ENCODE results near the gene BCHE.

The BCHE gene

DNA sequence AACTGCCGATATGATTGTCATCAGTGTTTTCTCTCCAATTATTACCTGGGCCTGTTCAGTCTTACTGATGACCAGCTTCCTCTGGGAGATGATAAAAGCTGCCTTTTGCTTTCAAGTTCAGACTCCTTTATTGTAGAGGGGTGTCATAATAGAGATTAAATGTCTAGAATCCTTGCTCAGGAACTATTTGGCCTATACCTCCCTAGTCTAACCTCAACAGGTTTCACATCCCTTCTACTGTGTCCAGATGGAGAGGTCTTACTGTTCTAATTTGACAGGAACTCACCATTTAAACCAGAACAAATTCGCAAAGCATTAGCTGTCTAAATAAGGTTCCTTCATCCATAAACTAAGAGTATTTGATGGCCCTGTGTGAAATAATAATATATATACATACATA, 88.0 kb downstream of the BCHE start:
- DNase-seq (ENCODE audit: low spot score) = no peak
- TF ChIP-seq CTCF (IDR thresholded peaks at IDR 0.05) = no peak
- no peak overlapping the region for H3K4me3 ChIP-seq
- H3K27ac ChIP-seq = no peak overlapping the region

DNA sequence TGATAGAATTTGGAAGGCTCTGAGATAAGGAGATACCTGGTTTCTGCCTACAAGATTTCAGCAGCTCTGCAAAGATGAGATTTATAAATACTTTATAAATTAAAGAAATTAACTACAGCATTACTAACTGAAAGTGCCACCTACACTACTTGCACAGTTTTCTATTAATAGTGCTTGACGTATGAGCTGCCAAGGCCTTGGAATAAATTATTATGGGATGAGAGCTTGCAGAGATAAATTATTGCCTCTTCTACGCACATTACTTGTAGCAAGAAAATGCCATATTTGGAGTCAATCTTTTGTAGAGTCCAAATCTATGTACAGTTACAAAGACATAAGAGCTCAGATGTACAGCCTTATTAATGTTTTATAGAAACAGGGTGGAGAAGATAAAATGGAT, 89.1 kb downstream of the BCHE start:
- H3K27ac ChIP-seq = no peak overlapping the region

GRCh38 chr3:165746874-165747273, 90.3 kb downstream of the BCHE start:
- no peak for TF ChIP-seq CTCF (IDR thresholded peaks at IDR 0.05)
- no peak overlapping the region for H3K27ac ChIP-seq
- DNase-seq (ENCODE audit: low spot score) = no peak
- no peak overlapping the region for H3K4me3 ChIP-seq

More for the DNA sequence above, 89.1 kb downstream of the BCHE start:
- H3K4me3 ChIP-seq = no peak overlapping the region
- DNase-seq (ENCODE audit: low spot score) = no peak
- no peak for TF ChIP-seq CTCF (IDR thresholded peaks at IDR 0.05)

- no peak overlapping the region for H3K4me3 ChIP-seq
Observed at GRCh38 chr3:165744025-165744424, 93.2 kb downstream of the BCHE start.

GRCh38 chr3:165742351-165742750, 94.9 kb downstream of the BCHE start:
- no peak overlapping the region for H3K4me3 ChIP-seq
- no peak for DNase-seq (ENCODE audit: low spot score)
- no peak overlapping the region for H3K27ac ChIP-seq
- TF ChIP-seq CTCF (IDR thresholded peaks at IDR 0.05) = no peak

More at GRCh38 chr3:165744025-165744424, 93.2 kb downstream of the BCHE start:
- no peak overlapping the region for H3K27ac ChIP-seq
- no peak for DNase-seq (ENCODE audit: low spot score)
- no peak for TF ChIP-seq CTCF (IDR thresholded peaks at IDR 0.05)

DNA sequence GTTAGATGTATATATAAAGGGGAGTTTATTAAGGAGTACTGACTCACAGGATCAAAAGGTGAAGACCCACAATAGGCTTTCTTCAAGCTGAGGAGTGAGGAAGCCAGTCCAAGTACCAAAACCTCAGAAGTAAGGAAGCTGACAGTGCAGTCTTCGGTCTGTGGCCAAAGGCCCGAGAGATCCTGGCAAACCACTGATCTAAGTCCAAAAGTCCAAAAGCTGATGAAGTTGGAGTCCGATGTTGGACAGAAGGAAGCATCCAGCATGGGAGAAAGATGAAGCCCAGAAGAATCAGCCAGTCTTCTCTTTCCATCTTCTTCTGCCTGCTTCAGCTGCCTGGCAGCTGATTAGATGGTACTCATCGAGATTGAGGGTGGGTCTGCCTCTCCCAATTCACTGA, 107.5 kb downstream of the BCHE start:
- no peak for DNase-seq (ENCODE audit: low spot score)
- no peak overlapping the region for H3K27ac ChIP-seq

More for the DNA sequence above, 107.5 kb downstream of the BCHE start:
- no peak overlapping the region for H3K4me3 ChIP-seq
- TF ChIP-seq CTCF (IDR thresholded peaks at IDR 0.05) = no peak

Data from coronary artery (tissue), 2 donors.